ENCODE results near the gene NLRP6. TPM values are rescaled to one million over a fixed set of nuclear protein-coding genes. Genes with fewer than 3 reads are reported as not detected.
A peak's percentile ranks its signal among the peaks of the same experiment; 100 is the strongest.

NLRP6 gene
- total and polyA plus RNA-seq, 2 experiments from 2014 or later, result not detected

- no peak overlapping the region for H3K9ac ChIP-seq
- no peaks in the 10 kb centered on the region for H3K36me3 ChIP-seq (ENCODE audit: low read depth)
- no peak overlapping the region for H3K4me3 ChIP-seq
- peak; percentile 42 for DNase-seq
- no peak overlapping the region for H3K27ac ChIP-seq
- no peaks in the 10 kb centered on the region for H3K9me3 ChIP-seq (ENCODE audit: low read depth)
- H3K4me2 ChIP-seq (ENCODE audit: unreplicated experiment), result no peak overlapping the region
- no peaks in the 10 kb centered on the region for H4K20me1 ChIP-seq (ENCODE audit: insufficient read depth)
- H3F3A ChIP-seq (ENCODE audit: insufficient read depth), result 0 out of 2 replicates have a peak, but pooled peaks cover under 1% of the 10 kb centered on the region
- H3K9me2 ChIP-seq (ENCODE audit: insufficient read depth), result no peaks in the 10 kb centered on the region
- no peaks in the 10 kb centered on the region for H3K79me2 ChIP-seq (ENCODE audit: insufficient read depth)
- in situ Hi-C loops (cut with MboI), result no loop called here
- no peak overlapping the region for H2AFZ ChIP-seq
- H3K4me1 ChIP-seq (ENCODE audit: insufficient read depth), result no peaks in the 10 kb centered on the region
- 14 to 19% methylated on average over 19 to 20 of the region's 20 CpGs for WGBS, 2 experiments (ENCODE audit: low coverage in 1 of 2, low lambda C conversion rate in 2 of 2, missing lambda C conversion rate in 2 of 2)
- TF ChIP-seq EZH2 (IDR thresholded peaks at IDR 0.05; ENCODE audit: insufficient read depth, poor library complexity, severe bottlenecking) (no peak), EZH2phosphoT487 (IDR thresholded peaks at IDR 0.05; ENCODE audit: insufficient read depth, low read depth) (no peak)
- no peaks in the 10 kb centered on the region for H3K27me3 ChIP-seq (replicated peaks; ENCODE audit: insufficient read depth)
Measured at GRCh38 chr11:299951-300735, 21.9 kb downstream of the NLRP6 start.

- no peak for TF ChIP-seq EZH2 (IDR thresholded peaks at IDR 0.05; ENCODE audit: insufficient read depth, poor library complexity, severe bottlenecking)
- no peak for TF ChIP-seq EZH2phosphoT487 (IDR thresholded peaks at IDR 0.05; ENCODE audit: insufficient read depth, low read depth)
- no peak overlapping the region for H2AFZ ChIP-seq
- no peak overlapping the region for H3K9ac ChIP-seq
- H3K27ac ChIP-seq, result no peak overlapping the region
- H3F3A ChIP-seq (ENCODE audit: insufficient read depth), result 0 out of 2 replicates have a peak, but pooled peaks cover 4% of the 10 kb centered on the region
- WGBS, 2 experiments (ENCODE audit: low coverage in 1 of 2, low lambda C conversion rate in 2 of 2, missing lambda C conversion rate in 2 of 2), result 80 to 84% methylated on average over 11 to 12 of the region's 12 CpGs
- no peaks in the 10 kb centered on the region for H3K36me3 ChIP-seq (ENCODE audit: low read depth)
- H3K9me3 ChIP-seq (ENCODE audit: low read depth), result no peaks in the 10 kb centered on the region
- no peaks in the 10 kb centered on the region for H3K9me2 ChIP-seq (ENCODE audit: insufficient read depth)
- H3K4me2 ChIP-seq (ENCODE audit: unreplicated experiment), result no peak overlapping the region
- H3K4me3 ChIP-seq, result no peak overlapping the region
- no peaks in the 10 kb centered on the region for H4K20me1 ChIP-seq (ENCODE audit: insufficient read depth)
- no peaks in the 10 kb centered on the region for H3K27me3 ChIP-seq (replicated peaks; ENCODE audit: insufficient read depth)
- 0 out of 2 replicates have a peak, but pooled peaks cover 1% of the 10 kb centered on the region for H3K79me2 ChIP-seq (ENCODE audit: insufficient read depth)
- DNase-seq, result no peak
- no peaks in the 10 kb centered on the region for H3K4me1 ChIP-seq (ENCODE audit: insufficient read depth)
- in situ Hi-C loops (cut with MboI), result no loop called here
Measured at GRCh38 chr11:303363-303762, 25.2 kb downstream of the NLRP6 start.

DNA sequence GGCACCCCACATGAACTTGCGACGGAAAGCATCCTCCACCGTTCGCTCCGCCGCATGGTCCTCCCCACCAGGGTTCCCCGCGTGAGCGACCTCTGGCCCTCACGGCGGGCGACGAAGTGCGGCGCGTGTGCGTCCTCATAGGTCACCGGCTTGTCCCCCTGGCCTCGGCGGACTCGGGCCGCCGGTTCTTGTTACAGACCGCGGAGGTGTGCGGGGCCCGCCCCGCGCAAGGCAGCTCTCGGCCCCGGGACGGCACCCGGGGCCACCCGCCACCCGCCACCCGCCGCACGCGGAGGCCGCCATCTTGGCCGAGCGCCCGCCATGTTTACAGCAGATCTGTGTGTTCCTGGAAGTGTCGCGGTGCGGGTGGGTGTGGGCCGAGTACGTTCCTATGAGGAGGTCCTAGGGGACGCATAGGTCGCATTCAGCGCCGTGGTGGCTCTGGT lies 25.9 kb downstream of the NLRP6 start:
- in situ Hi-C loops (cut with MboI), result no loop called here

DNA sequence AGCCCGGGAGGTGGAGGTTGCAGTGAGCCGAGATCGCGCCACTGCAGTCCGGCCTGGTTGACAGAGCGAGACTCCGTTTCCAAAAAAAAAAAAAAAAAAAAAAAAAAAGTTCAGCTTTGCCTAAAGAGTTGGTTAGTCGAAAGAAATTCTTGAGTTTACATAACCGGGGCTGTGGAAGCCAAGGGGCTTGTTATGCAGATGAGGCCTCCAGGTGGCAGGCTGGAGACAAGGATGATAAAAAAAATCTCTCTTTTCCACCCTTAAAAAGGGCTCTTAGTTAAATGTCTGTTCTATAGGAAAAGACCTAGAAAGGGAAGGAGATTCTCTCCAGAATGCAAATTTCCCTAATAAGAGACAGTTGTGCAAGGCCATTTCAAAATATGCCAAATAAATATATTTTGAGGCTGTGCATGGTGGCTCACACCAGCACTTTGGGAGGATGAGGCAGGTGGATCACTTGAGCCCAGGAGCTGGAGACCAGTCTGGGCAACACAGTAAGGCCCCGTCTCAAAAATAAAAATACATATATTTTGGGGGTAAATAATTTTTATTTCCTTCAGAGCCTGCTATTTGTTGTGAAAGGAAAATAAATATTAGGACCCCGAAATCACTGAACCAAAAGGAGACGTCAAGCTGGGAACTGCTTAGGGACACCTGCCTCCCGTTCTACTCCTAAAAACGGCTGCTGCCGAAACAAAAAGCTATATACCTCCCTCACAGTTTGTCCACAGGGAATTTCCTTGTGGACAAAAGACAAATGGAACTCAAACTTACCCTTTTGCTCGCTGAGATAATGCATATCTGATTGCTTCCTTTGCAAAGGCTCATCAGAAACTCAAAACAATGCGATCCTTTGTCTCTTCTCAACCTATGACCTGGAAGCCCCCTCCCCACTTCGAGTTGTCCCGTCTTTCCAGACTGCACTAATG lies 27.0 kb downstream of the NLRP6 start:
- Histone ChIP-seq H3K4me2 (ENCODE audit: unreplicated experiment) (no peak overlapping the region), H3K4me1 (ENCODE audit: insufficient read depth) (peaks cover 4% of the 10 kb centered on the region; the same call in 1 of the 2 replicates), H3K27ac (no peak overlapping the region), H3K27me3 (replicated peaks; ENCODE audit: insufficient read depth) (no peaks in the 10 kb centered on the region), H3K36me3 (ENCODE audit: low read depth) (no peaks in the 10 kb centered on the region), H3K79me2 (ENCODE audit: insufficient read depth) (peaks cover 19% of the 10 kb centered on the region), H3F3A (ENCODE audit: insufficient read depth) (peaks cover 16% of the 10 kb centered on the region; the same call in 1 of the 2 replicates), H3K9me2 (ENCODE audit: insufficient read depth) (no peaks in the 10 kb centered on the region), H3K9me3 (ENCODE audit: low read depth) (no peaks in the 10 kb centered on the region), H3K9ac (no peak overlapping the region), H2AFZ (0 out of 2 replicates have a peak overlapping the region, but pooled peaks have one; percentile 33), H4K20me1 (ENCODE audit: insufficient read depth) (no peaks in the 10 kb centered on the region), H3K4me3 (no peak overlapping the region)
- TF ChIP-seq EZH2 (IDR thresholded peaks at IDR 0.05; ENCODE audit: insufficient read depth, poor library complexity, severe bottlenecking) (no peak), EZH2phosphoT487 (IDR thresholded peaks at IDR 0.05; ENCODE audit: insufficient read depth, low read depth) (no peak)
- in situ Hi-C loops (cut with MboI), result no loop called here
- WGBS, 2 experiments (ENCODE audit: low coverage in 1 of 2, low lambda C conversion rate in 2 of 2, missing lambda C conversion rate in 2 of 2), result 33 to 34% methylated on average over 19 of the region's 19 CpGs
- peak; percentile 87 for DNase-seq

More for the DNA sequence above, 25.9 kb downstream of the NLRP6 start:
- TF ChIP-seq EZH2 (IDR thresholded peaks at IDR 0.05; ENCODE audit: insufficient read depth, poor library complexity, severe bottlenecking), result no peak
- TF ChIP-seq EZH2phosphoT487 (IDR thresholded peaks at IDR 0.05; ENCODE audit: insufficient read depth, low read depth), result no peak
- no peak overlapping the region for H3K9ac ChIP-seq
- H3K4me3 ChIP-seq, result no peak overlapping the region
- no peak for DNase-seq
- H3K4me2 ChIP-seq (ENCODE audit: unreplicated experiment), result no peak overlapping the region
- 0 out of 2 replicates have a peak, but pooled peaks cover 7% of the 10 kb centered on the region for H3F3A ChIP-seq (ENCODE audit: insufficient read depth)
- H2AFZ ChIP-seq, result 0 out of 2 replicates have a peak overlapping the region, but pooled peaks have one; percentile 33
- no peaks in the 10 kb centered on the region for H4K20me1 ChIP-seq (ENCODE audit: insufficient read depth)
- H3K79me2 ChIP-seq (ENCODE audit: insufficient read depth), result peaks cover 9% of the 10 kb centered on the region
- no peaks in the 10 kb centered on the region for H3K9me3 ChIP-seq (ENCODE audit: low read depth)
- no peaks in the 10 kb centered on the region for H3K27me3 ChIP-seq (replicated peaks; ENCODE audit: insufficient read depth)
- WGBS, 2 experiments (ENCODE audit: low coverage in 1 of 2, low lambda C conversion rate in 2 of 2, missing lambda C conversion rate in 2 of 2), result 80 to 93% methylated on average over 39 to 44 of the region's 52 CpGs
- H3K4me1 ChIP-seq (ENCODE audit: insufficient read depth), result no peaks in the 10 kb centered on the region
- no peaks in the 10 kb centered on the region for H3K36me3 ChIP-seq (ENCODE audit: low read depth)
- no peaks in the 10 kb centered on the region for H3K9me2 ChIP-seq (ENCODE audit: insufficient read depth)
- no peak overlapping the region for H3K27ac ChIP-seq

Measured in GM23248 (cell line).